Measurements from ENCODE around the gene TMPRSS4. TPM values are rescaled to one million over a fixed set of nuclear protein-coding genes. Genes with fewer than 3 reads are reported as not detected.

TMPRSS4 gene
- total RNA-seq, 1 experiment from 2014 or later = 1.5 TPM

DNA sequence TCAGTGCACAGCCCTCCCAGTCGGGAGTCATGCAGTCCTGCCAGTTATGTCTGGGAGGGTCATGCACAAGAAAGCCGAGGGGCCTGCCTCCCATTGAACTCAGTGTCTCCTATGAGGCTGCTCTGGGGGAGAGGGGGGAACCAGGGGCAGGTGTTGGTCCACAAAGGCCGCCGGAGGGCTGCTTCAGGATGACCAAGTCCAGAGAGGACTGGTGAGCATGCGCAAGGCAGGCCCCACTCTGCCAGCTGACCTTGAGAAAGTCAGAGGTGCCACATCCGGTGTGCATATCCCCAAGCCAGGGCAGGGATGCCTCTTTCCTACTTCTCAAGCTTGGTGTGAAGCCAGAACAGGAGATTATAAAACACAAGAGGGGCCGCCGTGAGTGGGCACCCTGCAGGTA, 71.4 kb downstream of the TMPRSS4 start:
- no peaks in the 10 kb centered on the region for H3K79me2 ChIP-seq (ENCODE audit: insufficient read depth, low read length)
- H3K4me3 ChIP-seq (replicated peaks in 1 of 2; ENCODE audit: low read depth in 1 of 2, low read length in 2 of 2) = no peak overlapping the region
- DNase-seq (ENCODE audit: low read depth, low spot score) = no peak
- no peak overlapping the region for H3K9ac ChIP-seq (ENCODE audit: low read length)
- H4K20me1 ChIP-seq (ENCODE audit: insufficient read depth) = no peaks in the 10 kb centered on the region
- no peaks in the 10 kb centered on the region for H3K9me3 ChIP-seq (ENCODE audit: control insufficient read depth in 1 of 2, insufficient read depth in 1 of 2, low read depth in 1 of 2, low read length in 2 of 2)
- H2AFZ ChIP-seq (ENCODE audit: low read depth, low read length, poor library complexity, severe bottlenecking) = no peak overlapping the region
- ChIA-PET RAD21 (ENCODE audit: low non-redundant PET in 1 of 2, low total read pairs in 2 of 2, uncharacterized antibody in 2 of 2, unreplicated experiment in 2 of 2) (interaction anchor here in 1 of 2 experiments (0.7 kb wide), 1 partner anchor 22 kb away, joined by 3 read pairs; no protein-coding TSS in a partner anchor), CTCF (interaction anchor here (3.0 kb wide), 1 partner anchor 23 kb away, joined by 14 read pairs; no protein-coding TSS in a partner anchor), POLR2A (no interaction called here)
- intact Hi-C loops (cut with micrococcal nuclease) = loop anchor here (5.0 kb wide), 1 partner anchor 464 kb away; no protein-coding TSS in a partner anchor
- TF ChIP-seq ZNF274 (IDR thresholded peaks at IDR 0.05; ENCODE audit: low read depth, low read length) (no peak), EZH2phosphoT487 (IDR thresholded peaks at IDR 0.05; ENCODE audit: borderline replicate concordance) (no peak), SRF (IDR thresholded peaks at IDR 0.05; ENCODE audit: low read depth) (no peak), ZFX (IDR thresholded peaks at IDR 0.05) (no peak), POLR2A (IDR thresholded peaks at IDR 0.05; ENCODE audit: borderline replicate concordance, extremely low read depth, insufficient read depth, insufficient read length) (no peak), EGR1 (IDR thresholded peaks at IDR 0.05; ENCODE audit: low read depth) (no peak), SP1 (IDR thresholded peaks at IDR 0.05; ENCODE audit: low read depth) (no peak), JUND (IDR thresholded peaks at IDR 0.05) (no peak), SIN3A (IDR thresholded peaks at IDR 0.05; ENCODE audit: low read depth) (no peak), CBX3 (IDR thresholded peaks at IDR 0.05; ENCODE audit: low read depth) (no peak), YY1 (IDR thresholded peaks at IDR 0.05; ENCODE audit: extremely low read depth, insufficient replicate concordance, low read depth, low read length) (no peak), RAD21 (IDR thresholded peaks at IDR 0.05; ENCODE audit: low read depth) (no peak)
- TF ChIP-seq, protein P1, sequence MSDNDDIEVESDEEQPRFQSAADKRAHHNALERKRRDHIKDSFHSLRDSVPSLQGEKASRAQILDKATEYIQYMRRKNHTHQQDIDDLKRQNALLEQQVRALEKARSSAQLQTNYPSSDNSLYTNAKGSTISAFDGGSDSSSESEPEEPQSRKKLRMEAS (IDR thresholded peaks at IDR 0.05) = no peak
- TF ChIP-seq, protein P2, sequence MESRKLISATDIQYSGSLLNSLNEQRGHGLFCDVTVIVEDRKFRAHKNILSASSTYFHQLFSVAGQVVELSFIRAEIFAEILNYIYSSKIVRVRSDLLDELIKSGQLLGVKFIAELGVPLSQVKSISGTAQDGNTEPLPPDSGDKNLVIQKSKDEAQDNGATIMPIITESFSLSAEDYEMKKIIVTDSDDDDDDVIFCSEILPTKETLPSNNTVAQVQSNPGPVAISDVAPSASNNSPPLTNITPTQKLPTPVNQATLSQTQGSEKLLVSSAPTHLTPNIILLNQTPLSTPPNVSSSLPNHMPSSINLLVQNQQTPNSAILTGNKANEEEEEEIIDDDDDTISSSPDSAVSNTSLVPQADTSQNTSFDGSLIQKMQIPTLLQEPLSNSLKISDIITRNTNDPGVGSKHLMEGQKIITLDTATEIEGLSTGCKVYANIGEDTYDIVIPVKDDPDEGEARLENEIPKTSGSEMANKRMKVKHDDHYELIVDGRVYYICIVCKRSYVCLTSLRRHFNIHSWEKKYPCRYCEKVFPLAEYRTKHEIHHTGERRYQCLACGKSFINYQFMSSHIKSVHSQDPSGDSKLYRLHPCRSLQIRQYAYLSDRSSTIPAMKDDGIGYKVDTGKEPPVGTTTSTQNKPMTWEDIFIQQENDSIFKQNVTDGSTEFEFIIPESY (IDR thresholded peaks at IDR 0.05; ENCODE audit: extremely low read depth, insufficient replicate concordance, low read length) = no peak
- TF ChIP-seq, protein P3, sequence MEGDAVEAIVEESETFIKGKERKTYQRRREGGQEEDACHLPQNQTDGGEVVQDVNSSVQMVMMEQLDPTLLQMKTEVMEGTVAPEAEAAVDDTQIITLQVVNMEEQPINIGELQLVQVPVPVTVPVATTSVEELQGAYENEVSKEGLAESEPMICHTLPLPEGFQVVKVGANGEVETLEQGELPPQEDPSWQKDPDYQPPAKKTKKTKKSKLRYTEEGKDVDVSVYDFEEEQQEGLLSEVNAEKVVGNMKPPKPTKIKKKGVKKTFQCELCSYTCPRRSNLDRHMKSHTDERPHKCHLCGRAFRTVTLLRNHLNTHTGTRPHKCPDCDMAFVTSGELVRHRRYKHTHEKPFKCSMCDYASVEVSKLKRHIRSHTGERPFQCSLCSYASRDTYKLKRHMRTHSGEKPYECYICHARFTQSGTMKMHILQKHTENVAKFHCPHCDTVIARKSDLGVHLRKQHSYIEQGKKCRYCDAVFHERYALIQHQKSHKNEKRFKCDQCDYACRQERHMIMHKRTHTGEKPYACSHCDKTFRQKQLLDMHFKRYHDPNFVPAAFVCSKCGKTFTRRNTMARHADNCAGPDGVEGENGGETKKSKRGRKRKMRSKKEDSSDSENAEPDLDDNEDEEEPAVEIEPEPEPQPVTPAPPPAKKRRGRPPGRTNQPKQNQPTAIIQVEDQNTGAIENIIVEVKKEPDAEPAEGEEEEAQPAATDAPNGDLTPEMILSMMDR (IDR thresholded peaks at IDR 0.05 in 2 of 3, conservative IDR thresholded peaks at IDR 0.05 in 1 of 3; ENCODE audit: borderline replicate concordance in 1 of 3, insufficient read depth in 1 of 3, low read depth in 2 of 3, low read length in 2 of 3) = no peak
- TF ChIP-seq, protein P4, sequence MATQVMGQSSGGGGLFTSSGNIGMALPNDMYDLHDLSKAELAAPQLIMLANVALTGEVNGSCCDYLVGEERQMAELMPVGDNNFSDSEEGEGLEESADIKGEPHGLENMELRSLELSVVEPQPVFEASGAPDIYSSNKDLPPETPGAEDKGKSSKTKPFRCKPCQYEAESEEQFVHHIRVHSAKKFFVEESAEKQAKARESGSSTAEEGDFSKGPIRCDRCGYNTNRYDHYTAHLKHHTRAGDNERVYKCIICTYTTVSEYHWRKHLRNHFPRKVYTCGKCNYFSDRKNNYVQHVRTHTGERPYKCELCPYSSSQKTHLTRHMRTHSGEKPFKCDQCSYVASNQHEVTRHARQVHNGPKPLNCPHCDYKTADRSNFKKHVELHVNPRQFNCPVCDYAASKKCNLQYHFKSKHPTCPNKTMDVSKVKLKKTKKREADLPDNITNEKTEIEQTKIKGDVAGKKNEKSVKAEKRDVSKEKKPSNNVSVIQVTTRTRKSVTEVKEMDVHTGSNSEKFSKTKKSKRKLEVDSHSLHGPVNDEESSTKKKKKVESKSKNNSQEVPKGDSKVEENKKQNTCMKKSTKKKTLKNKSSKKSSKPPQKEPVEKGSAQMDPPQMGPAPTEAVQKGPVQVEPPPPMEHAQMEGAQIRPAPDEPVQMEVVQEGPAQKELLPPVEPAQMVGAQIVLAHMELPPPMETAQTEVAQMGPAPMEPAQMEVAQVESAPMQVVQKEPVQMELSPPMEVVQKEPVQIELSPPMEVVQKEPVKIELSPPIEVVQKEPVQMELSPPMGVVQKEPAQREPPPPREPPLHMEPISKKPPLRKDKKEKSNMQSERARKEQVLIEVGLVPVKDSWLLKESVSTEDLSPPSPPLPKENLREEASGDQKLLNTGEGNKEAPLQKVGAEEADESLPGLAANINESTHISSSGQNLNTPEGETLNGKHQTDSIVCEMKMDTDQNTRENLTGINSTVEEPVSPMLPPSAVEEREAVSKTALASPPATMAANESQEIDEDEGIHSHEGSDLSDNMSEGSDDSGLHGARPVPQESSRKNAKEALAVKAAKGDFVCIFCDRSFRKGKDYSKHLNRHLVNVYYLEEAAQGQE (IDR thresholded peaks at IDR 0.05; ENCODE audit: low read depth) = no peak
- TF ChIP-seq, protein P5, sequence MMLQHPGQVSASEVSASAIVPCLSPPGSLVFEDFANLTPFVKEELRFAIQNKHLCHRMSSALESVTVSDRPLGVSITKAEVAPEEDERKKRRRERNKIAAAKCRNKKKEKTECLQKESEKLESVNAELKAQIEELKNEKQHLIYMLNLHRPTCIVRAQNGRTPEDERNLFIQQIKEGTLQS (IDR thresholded peaks at IDR 0.05) = no peak
- no peaks in the 10 kb centered on the region for H3K27me3 ChIP-seq (ENCODE audit: insufficient read depth, low read length)
- no peaks in the 10 kb centered on the region for H3K9me2 ChIP-seq (ENCODE audit: insufficient read depth)
- H3K36me3 ChIP-seq (ENCODE audit: control insufficient read depth in 1 of 2, insufficient read depth in 2 of 2, low read length in 2 of 2) = no peaks in the 10 kb centered on the region
- no peak overlapping the region for H3K27ac ChIP-seq (ENCODE audit: low read depth, low read length)
- H3K4me1 ChIP-seq (ENCODE audit: control insufficient read depth in 1 of 2, insufficient read depth in 2 of 2, low read length in 2 of 2) = peaks cover 3 to 15% of the 10 kb centered on the region in 2 experiments; a peak in 3 of 4 replicates
- BruUV-seq (replicated peaks) = no TSS peak
- no peak for ATAC-seq
- H3K4me2 ChIP-seq (ENCODE audit: low read length) = no peak overlapping the region

Data from HCT116 (cell line).